Right hindlimb (tissue), 1 donor: ENCODE measurements around the gene EXD2.
"Not testable (repeated sequence)": the region's sequence is repeated elsewhere in the genome, so short reads cannot be mapped to it uniquely, and the experiment has no call there.

Experiments used
- DNase-seq: peaks from one replicate; pipeline ENCODE4 v3.0.0-alpha.2; 2018

Gene EXD2

DNA sequence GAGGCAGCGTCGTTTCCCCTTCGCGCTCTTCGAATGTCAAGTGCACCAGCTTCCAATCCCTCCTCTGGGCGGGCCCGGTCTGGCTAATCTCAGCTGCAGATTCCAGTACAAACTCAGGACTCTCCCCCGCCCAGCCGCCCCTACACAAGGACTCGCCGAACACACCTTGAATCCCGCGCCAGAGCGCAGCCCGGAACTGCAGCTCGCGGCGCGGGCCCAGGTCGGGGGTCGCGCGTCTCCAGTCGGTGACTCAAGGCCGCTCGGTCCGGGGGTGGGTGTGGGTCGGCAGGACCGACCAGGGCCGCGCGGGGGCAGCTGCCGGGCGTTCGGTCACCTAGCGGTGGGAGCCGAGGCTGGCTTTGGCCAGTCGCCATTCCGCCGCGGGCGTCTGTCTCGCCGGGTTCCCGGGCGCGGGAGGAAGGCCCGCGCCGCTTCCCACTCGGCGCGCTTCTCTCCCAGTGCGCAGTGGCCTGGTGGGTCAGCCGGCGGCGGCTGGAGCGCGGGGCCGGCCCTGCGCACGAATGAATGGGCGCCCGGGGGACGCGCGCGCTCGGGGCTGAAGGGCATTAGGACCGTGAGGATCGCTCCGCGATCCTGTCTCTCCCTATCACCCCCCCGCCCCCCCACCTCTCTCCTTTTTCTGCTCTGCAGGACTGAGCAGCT, 68.4 kb downstream of the EXD2 start, which contains the start of gene GALNT16:
Gene GALNT16, plus strand, starts transcription at position 632 of the 663 bp plus-strand sequence. CDS start 133 bp downstream, outside the sequence.
- peak; percentile 71 for DNase-seq

DNA sequence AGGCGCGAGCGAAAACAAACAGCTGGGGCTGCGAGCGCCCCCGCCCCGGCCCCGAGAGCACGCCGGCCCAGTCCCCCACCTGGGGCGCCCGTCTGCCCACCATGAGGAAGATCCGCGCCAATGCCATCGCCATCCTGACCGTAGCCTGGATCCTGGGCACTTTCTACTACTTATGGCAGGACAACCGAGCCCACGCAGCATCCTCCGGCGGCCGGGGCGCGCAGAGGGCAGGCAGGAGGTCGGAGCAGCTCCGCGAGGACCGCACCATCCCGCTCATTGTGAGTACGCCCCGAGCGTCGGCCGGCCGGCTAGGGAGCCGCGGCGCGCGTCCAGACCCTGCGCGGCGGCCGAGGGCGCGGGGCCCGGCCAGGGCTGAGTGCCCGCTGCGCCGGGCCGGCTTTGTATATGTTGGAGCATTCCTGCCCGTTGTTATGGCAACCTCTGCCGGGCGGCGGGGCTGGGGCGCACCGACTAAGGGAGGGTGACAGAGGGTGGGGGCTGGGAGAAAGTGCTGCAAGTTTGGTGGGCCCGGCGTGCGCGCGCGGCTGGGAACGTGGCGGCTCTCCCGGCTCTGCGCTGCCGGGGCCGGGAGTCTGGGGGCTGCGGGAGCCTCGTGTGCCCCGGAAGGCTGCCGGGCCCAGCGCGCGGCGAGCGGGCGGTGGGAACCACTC, 69.0 kb downstream of the EXD2 start:
- peak; percentile 65 for DNase-seq

DNA sequence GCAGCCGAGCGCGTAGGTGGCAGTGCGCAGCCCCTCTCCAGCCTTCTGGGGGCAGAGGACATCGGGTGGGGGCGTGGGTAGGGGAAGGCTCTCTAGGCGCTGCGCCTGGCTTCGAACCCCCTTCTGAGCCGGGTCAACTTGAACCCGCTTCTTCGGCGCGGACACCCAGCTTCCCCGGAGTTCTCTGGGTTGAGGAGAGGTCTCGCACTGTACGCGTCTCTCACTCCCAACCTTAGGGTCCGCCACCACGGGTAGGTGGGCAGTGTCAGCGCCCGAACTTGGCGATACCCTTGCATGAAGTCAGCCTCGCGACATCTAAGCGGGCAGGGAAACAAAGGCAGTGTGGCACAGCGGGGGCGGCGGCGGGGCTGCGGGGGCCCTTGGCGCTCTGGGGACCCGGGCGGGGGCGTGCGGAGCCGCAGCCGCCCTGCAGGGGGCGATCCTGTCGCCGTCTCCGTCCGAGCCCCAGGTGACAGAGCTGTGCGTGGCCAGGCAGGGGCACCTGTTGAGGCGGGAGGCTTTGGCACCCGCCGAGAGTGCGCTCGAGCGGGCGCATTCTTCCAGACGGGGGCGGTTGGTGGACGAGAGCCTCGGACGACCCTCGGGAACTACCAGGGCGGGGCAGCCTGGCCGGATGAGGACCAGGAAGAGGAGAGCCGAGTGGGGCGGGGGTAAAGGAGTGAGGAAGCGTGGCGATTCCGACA, 69.7 kb downstream of the EXD2 start:
- peak; percentile 56 for DNase-seq

GRCh38 chr14:69261761-69262331, 70.5 kb downstream of the EXD2 start:
- DNase-seq: no peak

- no peak for DNase-seq
Measured at GRCh38 chr14:69262516-69262915, 71.2 kb downstream of the EXD2 start.

GRCh38 chr14:69263364-69263763, 72.1 kb downstream of the EXD2 start:
- DNase-seq: peak; percentile 49

GRCh38 chr14:69263771-69264170, 72.5 kb downstream of the EXD2 start:
- no peak for DNase-seq

- DNase-seq: no peak
Measured at GRCh38 chr14:69266572-69267345, 75.5 kb downstream of the EXD2 start.

DNA sequence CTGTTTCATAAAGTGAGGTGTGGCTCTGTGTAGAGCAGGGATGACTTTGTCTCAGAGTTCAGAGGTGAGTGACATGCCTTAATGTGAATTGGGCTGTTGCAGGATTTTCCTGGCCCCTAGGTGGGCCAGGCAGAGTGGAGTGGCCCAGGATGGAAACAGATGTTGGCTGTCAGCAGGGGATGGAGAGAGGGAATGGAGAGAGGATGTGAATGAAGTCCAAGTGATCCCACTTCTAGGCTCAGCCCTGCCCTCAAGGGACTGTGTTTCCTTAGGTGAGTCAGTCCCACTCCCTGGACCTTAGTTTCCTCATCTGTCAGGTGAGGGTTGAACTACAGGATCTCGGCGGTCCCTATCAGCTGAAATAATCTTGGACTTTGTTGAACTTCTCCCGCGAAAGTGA, 76.2 kb downstream of the EXD2 start:
- DNase-seq: no peak

- no peak for DNase-seq
Measured at GRCh38 chr14:69268223-69268622, 76.9 kb downstream of the EXD2 start.

GRCh38 chr14:69268763-69269162, 77.5 kb downstream of the EXD2 start:
- no peak for DNase-seq

- no peak for DNase-seq
Measured at GRCh38 chr14:69269381-69269780, 78.1 kb downstream of the EXD2 start.

DNA sequence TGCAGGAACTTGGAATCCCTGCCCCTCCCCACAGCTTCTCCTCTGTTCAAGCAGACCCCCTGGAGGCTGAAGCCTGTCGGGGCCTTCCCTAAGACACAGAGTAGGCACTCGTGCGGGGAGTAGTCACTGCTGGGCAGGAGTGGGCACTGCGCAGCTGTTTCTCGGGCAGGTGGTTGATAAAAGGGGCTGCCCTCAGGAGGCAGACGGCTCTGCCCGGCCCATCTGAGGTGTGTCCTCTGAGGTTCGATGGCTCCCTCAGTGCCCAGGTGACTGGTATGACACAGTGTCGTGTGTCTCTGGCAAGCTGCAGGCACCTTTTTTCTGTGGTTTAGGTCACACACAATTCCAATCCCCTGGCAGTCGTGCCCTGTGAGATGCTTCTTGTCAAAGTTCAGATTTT, 78.8 kb downstream of the EXD2 start:
- no peak for DNase-seq

DNA sequence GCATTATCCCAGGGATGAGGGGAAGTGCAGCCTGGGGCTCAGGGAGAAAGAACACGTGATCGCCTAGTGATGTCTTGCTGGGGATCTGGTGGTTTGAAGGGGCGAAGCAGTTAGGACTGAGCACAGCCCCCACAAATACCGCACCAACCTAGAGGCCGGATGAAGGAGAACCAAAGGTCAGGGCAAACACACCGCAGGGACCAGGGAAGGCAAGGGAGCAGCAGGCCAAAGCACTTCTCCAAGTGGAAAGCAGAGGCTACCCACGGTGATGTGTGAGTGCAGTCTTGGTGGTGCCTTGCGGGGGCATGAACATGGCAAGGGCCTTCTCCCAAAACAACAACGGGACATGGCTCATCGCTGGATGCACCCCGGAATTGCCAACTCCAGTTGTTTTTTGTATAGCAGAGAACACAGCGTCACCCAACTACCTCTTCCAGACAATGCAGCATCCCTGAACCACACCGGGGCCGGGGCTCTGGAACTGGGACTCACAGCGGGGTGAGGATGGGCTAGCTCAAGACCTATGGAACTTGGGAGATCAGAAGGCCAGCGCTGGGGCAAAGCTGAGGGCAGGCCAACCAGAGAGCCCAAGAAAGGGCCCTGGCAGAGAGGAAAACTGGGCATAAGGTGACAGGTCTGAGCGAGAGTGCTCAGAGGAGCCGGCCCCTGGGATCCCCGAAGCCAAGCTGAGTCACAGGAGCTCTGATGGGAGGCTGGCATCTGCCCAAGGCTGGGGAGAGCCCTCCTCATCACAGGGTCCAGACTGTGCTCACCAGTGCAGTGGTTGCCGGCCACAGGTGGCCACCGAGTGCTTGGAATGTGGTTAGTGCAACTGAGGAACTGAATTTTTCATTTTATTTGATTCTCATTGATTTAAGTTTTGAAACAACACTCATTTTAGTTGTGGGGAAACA, 79.8 kb downstream of the EXD2 start:
- no peak for DNase-seq

DNA sequence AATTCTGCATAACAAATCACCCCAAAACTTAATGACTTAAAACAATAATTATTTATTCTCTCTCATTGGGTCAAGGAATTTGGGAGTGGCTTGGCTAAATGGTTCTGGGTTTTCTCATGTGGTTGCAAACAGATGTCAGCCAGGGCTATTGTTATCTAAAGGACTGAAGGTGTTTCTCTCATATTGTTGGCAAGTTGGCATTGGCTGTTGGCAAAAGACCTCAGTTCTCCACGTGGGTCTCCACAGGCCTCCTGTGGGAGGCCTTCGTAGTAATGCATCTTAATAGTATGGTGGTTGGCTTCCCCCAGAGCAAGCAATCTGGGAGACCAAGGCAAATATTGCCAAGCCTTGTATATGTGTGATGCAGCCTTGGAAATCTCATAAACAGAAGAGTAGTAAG, 83.0 kb downstream of the EXD2 start:
- DNase-seq: no peak

- DNase-seq: no peak
Measured at GRCh38 chr14:69275331-69275730, 84.0 kb downstream of the EXD2 start.

DNA sequence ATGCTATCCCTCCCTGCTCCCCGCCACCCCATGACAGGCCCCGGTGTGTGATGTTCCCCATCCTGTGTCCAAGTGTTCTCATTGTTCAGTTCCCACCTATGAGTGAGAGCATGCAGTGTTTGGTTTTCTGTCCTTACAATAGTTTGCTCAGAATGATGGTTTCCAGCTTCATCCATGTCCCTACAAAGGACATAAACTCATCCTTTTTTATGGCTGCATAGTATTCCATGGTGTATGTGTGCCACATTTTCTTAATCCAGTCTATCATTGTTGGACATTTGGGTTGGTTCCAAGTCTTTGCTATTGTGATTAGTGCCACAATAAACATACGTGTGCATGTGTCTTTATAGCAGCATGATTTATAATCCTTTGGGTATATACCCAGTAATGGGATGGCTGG, 86.1 kb downstream of the EXD2 start:
- not testable (repeated sequence) for DNase-seq

DNA sequence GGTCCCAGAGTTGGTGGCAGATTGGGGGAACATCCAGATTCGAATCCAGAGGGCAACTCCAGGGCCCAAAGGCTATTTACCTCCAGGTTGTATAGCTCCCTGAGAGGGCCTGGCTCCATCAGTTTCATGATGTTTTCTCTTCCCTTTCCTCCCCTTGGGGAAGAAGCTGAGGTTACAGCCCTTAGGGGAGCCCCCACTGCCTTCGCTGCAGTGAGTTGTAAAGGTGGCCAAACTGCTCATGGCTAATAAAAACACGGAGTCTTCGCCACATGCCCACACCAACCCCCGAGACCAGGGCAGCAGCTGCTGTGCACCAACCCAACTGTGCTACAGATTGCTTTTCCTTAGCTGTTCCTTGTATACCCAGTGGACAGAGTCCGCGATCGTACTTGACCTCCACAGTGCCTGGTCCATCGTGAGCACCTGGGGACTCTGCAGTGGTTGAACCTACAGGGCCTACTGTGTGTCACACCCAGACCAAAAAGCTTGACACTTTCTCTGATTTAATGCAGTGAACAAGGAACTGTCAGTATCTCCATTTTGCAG, 89.5 kb downstream of the EXD2 start:
- no peak for DNase-seq

GRCh38 chr14:69281450-69282169, 90.3 kb downstream of the EXD2 start:
- DNase-seq: no peak

- no peak for DNase-seq
Measured at GRCh38 chr14:69282448-69282847, 91.2 kb downstream of the EXD2 start.

DNA sequence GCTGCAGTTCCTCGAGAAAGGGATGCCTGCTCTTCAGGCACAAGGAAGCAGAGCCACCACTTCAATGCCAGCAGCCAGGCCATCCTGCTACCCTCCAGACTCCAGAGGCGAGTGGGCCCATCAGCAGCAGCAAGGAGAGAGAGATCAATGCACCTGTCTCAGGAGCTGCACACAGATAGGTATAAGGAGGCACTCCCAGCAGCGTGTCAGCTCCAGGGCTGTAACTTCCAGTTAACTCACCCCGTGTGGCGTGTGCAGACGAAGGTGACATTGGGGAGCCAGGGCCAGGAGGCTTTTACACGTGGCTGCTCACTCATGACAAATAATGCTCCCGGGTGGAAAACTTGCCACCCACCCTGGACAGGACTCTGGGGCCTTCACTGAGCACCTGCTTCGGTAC, 92.9 kb downstream of the EXD2 start:
- DNase-seq: no peak
